GM06990 (cell line): ENCODE results near the gene LRRC37B.

Experiments
- DNase-seq: peaks from one replicate; pipeline ENCODE4 v3.0.0-alpha.2; 2011; ENCODE audit not compliant: insufficient read length; ENCODE audit errors: extremely low read depth
- H3K27me3 ChIP-seq: replicated peaks from 2 replicates; pipeline ENCODE4 v1.6.0; 2011; ENCODE audit warnings: low read length; ENCODE audit not compliant: control insufficient read depth, insufficient read depth
- H3K36me3 ChIP-seq: 2 replicates; pipeline ENCODE4 v1.5.1; 2011; ENCODE audit warnings: low read length; ENCODE audit not compliant: control insufficient read depth, insufficient read depth
- H3K4me3 ChIP-seq: replicated peaks from 2 replicates; pipeline ENCODE4 v1.5.1; 2011; ENCODE audit warnings: low read depth, mild to moderate bottlenecking, control low read depth, low read length
- CTCF ChIP-seq: IDR thresholded peaks from 2 replicates; pipeline ENCODE4 v1.5.1; 2011; ENCODE audit warnings: low read length, control low read depth, mild to moderate bottlenecking, inconsistent platforms; ENCODE audit not compliant: insufficient read depth, poor library complexity, severe bottlenecking

LRRC37B gene

GRCh38 chr17:32100971-32101631, 93.9 kb downstream of the LRRC37B start:
- no peak for DNase-seq
- no peak overlapping the region for H3K4me3 ChIP-seq
- no peak for TF ChIP-seq CTCF
- H3K36me3 ChIP-seq: no peaks in the 10 kb centered on the region
- no peaks in the 10 kb centered on the region; the same call in 1 of the 2 replicates for H3K27me3 ChIP-seq

- TF ChIP-seq CTCF: no peak
- no peaks in the 10 kb centered on the region for H3K36me3 ChIP-seq
- DNase-seq: no peak
- no peaks in the 10 kb centered on the region; the same call in 1 of the 2 replicates for H3K27me3 ChIP-seq
- no peak overlapping the region for H3K4me3 ChIP-seq
These were observed 95.0 kb downstream of the LRRC37B start for GRCh38 chr17:32102172-32102571.

- H3K27me3 ChIP-seq: no peaks in the 10 kb centered on the region; the same call in 1 of the 2 replicates
- TF ChIP-seq CTCF: no peak
- H3K36me3 ChIP-seq: no peaks in the 10 kb centered on the region
- H3K4me3 ChIP-seq: no peak overlapping the region
- no peak for DNase-seq
These were observed 95.5 kb downstream of the LRRC37B start for GRCh38 chr17:32102646-32103186.
